Neural progenitor cell (in vitro differentiated cells): ENCODE results near the gene PUS7L. TPM values are rescaled to one million over a fixed set of nuclear protein-coding genes. Genes with fewer than 3 reads are reported as not detected.

Source experiments
- DNase-seq: peaks from one replicate; pipeline ENCODE4 v3.0.0-alpha.2; 2016; ENCODE audit warnings: low spot score
- H2AFZ ChIP-seq: fragments of 200-600 bp; sonication (generic); replicated peaks from 2 replicates; pipeline ENCODE4 v1.6.1; 2016; ENCODE audit warnings: antibody characterized with exemption
- H3F3A ChIP-seq: fragments of 200-600 bp; sonication (generic); 2 replicates; pipeline ENCODE4 v1.6.1; 2016; ENCODE audit warnings: antibody characterized with exemption, low read depth
- H3K27ac ChIP-seq: fragments of 200-600 bp; sonication (generic); 2 replicates; pipeline ENCODE4 v1.5.1; 2016; ENCODE audit warnings: mild to moderate bottlenecking
- H3K27me3 ChIP-seq: fragments of 200-600 bp; sonication (generic); 2 replicates; pipeline ENCODE4 v1.6.1; 2016; ENCODE audit warnings: mild to moderate bottlenecking, moderate library complexity
- H3K36me3 ChIP-seq: fragments of 200-600 bp; sonication (generic); 2 replicates; pipeline ENCODE4 v1.5.1; 2016
- H3K4me1 ChIP-seq: fragments of 200-600 bp; sonication (generic); 2 replicates; pipeline ENCODE4 v1.6.1; 2016; ENCODE audit warnings: mixed run types
- H3K4me2 ChIP-seq: fragments of 200-600 bp; sonication (generic); 2 replicates; pipeline ENCODE4 v1.6.1; 2016
- H3K4me3 ChIP-seq: fragments of 200-600 bp; sonication (generic); 2 replicates; pipeline ENCODE4 v1.5.1; 2016
- H3K79me2 ChIP-seq: fragments of 200-600 bp; sonication (generic); 2 replicates; pipeline ENCODE4 v1.6.1; 2016; ENCODE audit warnings: low read depth
- H3K9ac ChIP-seq: fragments of 200-600 bp; sonication (generic); 2 replicates; pipeline ENCODE4 v1.6.1; 2016
- H3K9me3 ChIP-seq: fragments of 200-600 bp; sonication (generic); 2 replicates; pipeline ENCODE4 v1.5.1; 2016; ENCODE audit warnings: low read depth
- H4K20me1 ChIP-seq: fragments of 200-600 bp; sonication (generic); 2 replicates; pipeline ENCODE4 v1.6.1; 2016; ENCODE audit warnings: low read depth
- H3K27ac Mint-ChIP-seq: 3 replicates; pipeline ENCODE4 v1.8.0; 2021; ENCODE audit warnings: mixed read lengths
- H3K27me3 Mint-ChIP-seq: 2 replicates; pipeline ENCODE4 v1.8.0; 2022; ENCODE audit warnings: low read depth, mild to moderate bottlenecking, inconsistent platforms, moderate library complexity, mixed read lengths; ENCODE audit not compliant: insufficient read depth
- H3K36me3 Mint-ChIP-seq: 3 replicates; pipeline ENCODE4 v1.8.0; 2021; ENCODE audit warnings: mixed read lengths
- H3K4me1 Mint-ChIP-seq: 3 replicates; pipeline ENCODE4 v1.8.0; 2021; ENCODE audit warnings: mixed read lengths
- H3K4me3 Mint-ChIP-seq: 3 replicates; pipeline ENCODE4 v1.8.0; 2021; ENCODE audit warnings: mild to moderate bottlenecking, moderate library complexity, mixed read lengths
- H3K9me3 Mint-ChIP-seq: 3 replicates; pipeline ENCODE4 v1.8.0; 2020; ENCODE audit warnings: mixed read lengths
- EZH2 ChIP-seq: fragments of 200-600 bp; sonication (generic); IDR thresholded peaks from 2 replicates; pipeline ENCODE4 v1.6.1; 2017; ENCODE audit warnings: antibody characterized with exemption, mild to moderate bottlenecking, moderate library complexity
- EZH2phosphoT487 ChIP-seq: fragments of 200-600 bp; sonication (generic); IDR thresholded peaks from 2 replicates; pipeline ENCODE4 v1.6.1; 2017; ENCODE audit warnings: antibody characterized with exemption
- total RNA-seq: library from RNA; depleted of rRNA; stranded (reverse); fragments of >200 nt; gene quantifications from 2 replicates; pipeline ENCODE4 v1.2.3, GENCODE V29; 2015; ENCODE audit warnings: low replicate concordance
- TF ChIP-seq, protein P1 (sequence below): fragments of 200-600 bp; sonication (generic); IDR thresholded peaks from 2 replicates; pipeline ENCODE4 v1.5.1; 2017; ENCODE audit warnings: antibody characterized with exemption, mild to moderate bottlenecking

PUS7L gene
- total RNA-seq, 1 donor from 2014 or later = 42.6 TPM

DNA sequence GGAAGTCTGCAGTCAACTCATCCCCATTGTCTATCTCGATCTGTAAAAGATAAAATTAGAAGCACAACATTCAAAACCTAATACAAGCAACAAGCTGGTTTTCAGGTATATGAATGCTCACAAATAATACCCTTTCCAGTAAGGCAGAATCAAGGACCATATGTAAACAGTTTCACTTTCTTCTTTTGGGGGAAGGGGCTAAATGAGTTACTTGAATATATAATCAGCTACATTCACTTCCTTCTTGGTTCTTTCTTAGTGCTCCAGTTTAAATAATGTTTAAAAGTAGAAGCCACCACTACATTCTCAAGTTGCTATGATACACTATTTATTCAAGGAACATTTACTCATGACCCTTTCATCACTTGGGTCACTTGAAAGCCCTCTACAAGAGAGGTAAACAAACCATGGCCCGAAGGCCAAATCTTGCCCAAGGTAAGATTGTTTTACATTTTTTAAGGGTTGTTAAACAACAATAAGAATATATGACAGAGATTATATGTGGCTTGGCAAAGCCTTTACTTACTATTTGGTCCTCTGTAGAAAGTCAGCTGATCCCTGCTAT, 37.2 kb upstream of the PUS7L start:
- DNase-seq = no peak
- no peak overlapping the region for H3K9ac ChIP-seq
- H2AFZ ChIP-seq = no peak overlapping the region
- no peaks in the 10 kb centered on the region for H3K9me3 Mint-ChIP-seq
- H3F3A ChIP-seq = no peaks in the 10 kb centered on the region
- H4K20me1 ChIP-seq = no peaks in the 10 kb centered on the region
- no peak overlapping the region for H3K4me2 ChIP-seq
- peaks cover 20% of the 10 kb centered on the region for H3K36me3 Mint-ChIP-seq
- H3K4me1 Mint-ChIP-seq = no peaks in the 10 kb centered on the region
- no peak overlapping the region for H3K27ac ChIP-seq
- no peaks in the 10 kb centered on the region for H3K4me1 ChIP-seq
- no peak overlapping the region for H3K27ac Mint-ChIP-seq
- no peak overlapping the region for H3K4me3 ChIP-seq
- peaks cover 43% of the 10 kb centered on the region for H3K36me3 ChIP-seq
- TF ChIP-seq EZH2 (no peak), EZH2phosphoT487 (no peak)
- TF ChIP-seq, protein P1, sequence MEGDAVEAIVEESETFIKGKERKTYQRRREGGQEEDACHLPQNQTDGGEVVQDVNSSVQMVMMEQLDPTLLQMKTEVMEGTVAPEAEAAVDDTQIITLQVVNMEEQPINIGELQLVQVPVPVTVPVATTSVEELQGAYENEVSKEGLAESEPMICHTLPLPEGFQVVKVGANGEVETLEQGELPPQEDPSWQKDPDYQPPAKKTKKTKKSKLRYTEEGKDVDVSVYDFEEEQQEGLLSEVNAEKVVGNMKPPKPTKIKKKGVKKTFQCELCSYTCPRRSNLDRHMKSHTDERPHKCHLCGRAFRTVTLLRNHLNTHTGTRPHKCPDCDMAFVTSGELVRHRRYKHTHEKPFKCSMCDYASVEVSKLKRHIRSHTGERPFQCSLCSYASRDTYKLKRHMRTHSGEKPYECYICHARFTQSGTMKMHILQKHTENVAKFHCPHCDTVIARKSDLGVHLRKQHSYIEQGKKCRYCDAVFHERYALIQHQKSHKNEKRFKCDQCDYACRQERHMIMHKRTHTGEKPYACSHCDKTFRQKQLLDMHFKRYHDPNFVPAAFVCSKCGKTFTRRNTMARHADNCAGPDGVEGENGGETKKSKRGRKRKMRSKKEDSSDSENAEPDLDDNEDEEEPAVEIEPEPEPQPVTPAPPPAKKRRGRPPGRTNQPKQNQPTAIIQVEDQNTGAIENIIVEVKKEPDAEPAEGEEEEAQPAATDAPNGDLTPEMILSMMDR = no peak
- H3K9me3 ChIP-seq = no peaks in the 10 kb centered on the region
- H3K27me3 Mint-ChIP-seq = peaks cover 2% of the 10 kb centered on the region
- no peaks in the 10 kb centered on the region for H3K79me2 ChIP-seq
- H3K27me3 ChIP-seq = no peaks in the 10 kb centered on the region
- H3K4me3 Mint-ChIP-seq = no peak overlapping the region

DNA sequence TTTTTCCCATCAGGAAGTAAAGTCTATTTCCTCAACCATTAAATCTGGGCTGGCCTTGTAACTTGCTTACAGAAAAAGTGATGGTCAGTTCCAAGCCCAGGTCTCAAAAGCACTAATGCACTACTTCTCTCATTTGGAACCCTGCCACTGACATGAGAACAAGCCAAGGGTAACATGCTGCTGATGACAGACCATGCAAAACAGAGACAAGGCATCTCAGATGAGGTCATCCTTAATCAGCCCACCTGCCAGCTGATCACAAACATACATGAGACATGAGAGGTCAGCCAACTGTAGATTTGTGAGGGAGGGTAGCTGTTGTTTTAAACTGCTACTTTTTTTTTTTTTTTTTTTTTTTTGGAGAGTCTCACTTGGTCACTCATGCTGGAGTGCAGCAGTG, 31.4 kb upstream of the PUS7L start:
- H3K27me3 Mint-ChIP-seq = peaks cover 3% of the 10 kb centered on the region
- no peaks in the 10 kb centered on the region for H3K9me3 Mint-ChIP-seq
- no peaks in the 10 kb centered on the region for H3K27me3 ChIP-seq
- no peak overlapping the region for H3K27ac ChIP-seq
- H3F3A ChIP-seq = no peaks in the 10 kb centered on the region
- no peak overlapping the region for H2AFZ ChIP-seq
- no peaks in the 10 kb centered on the region for H3K4me1 Mint-ChIP-seq
- DNase-seq = no peak
- no peak overlapping the region for H3K9ac ChIP-seq
- TF ChIP-seq EZH2 = no peak
- no peak for TF ChIP-seq EZH2phosphoT487
- TF ChIP-seq, protein P1 = no peak
- H4K20me1 ChIP-seq = no peaks in the 10 kb centered on the region
- H3K4me2 ChIP-seq = no peak overlapping the region
- no peak overlapping the region for H3K4me3 ChIP-seq
- H3K27ac Mint-ChIP-seq = no peak overlapping the region
- H3K4me1 ChIP-seq = no peaks in the 10 kb centered on the region
- no peaks in the 10 kb centered on the region for H3K9me3 ChIP-seq
- peaks cover 4% of the 10 kb centered on the region for H3K36me3 Mint-ChIP-seq
- no peak overlapping the region for H3K4me3 Mint-ChIP-seq
- H3K79me2 ChIP-seq = no peaks in the 10 kb centered on the region
- peaks cover 4% of the 10 kb centered on the region for H3K36me3 ChIP-seq

DNA sequence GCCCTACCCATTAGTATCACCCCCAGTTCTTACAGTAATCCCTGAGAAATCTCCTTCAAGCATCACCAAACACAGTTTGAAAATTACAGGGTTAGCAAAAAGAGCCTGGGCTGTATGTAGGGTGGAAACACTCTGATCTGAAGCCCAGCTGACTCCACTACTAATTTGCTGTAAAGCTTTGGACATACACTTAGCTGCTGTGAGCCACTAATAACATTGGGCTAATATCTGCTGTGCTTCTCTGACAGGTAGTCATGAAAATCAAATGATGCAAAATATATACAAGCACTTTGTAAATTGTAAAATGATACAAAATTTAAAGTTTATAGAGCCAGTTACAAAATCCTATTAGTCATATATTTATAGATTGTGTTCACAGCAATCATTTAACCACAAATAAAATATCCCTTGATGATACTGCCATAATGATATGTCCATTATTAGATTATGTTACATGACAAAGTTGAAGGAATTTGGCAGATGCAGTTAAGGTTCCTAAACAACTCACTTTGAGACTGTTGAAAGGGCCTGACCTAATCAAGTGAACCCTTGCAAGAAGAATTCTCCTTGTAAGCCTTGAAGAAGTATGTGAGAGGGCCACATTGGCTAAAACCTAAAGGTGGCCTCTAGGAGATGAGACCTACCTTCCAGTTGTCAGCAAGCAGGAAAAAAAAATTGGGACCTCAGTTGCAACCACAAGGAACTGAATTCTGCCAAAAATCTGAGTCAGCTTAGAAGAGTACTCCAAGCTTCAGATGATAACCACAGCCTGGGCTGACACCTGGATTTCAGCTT, 28.5 kb upstream of the PUS7L start:
- Mint-ChIP-seq H3K27ac (no peak overlapping the region), H3K36me3 (peaks cover under 1% of the 10 kb centered on the region), H3K9me3 (no peaks in the 10 kb centered on the region), H3K27me3 (peaks cover 3% of the 10 kb centered on the region), H3K4me1 (no peaks in the 10 kb centered on the region), H3K4me3 (no peak overlapping the region)
- H4K20me1 ChIP-seq = no peaks in the 10 kb centered on the region
- no peaks in the 10 kb centered on the region for H3K27me3 ChIP-seq
- H3K4me3 ChIP-seq = no peak overlapping the region
- H3K79me2 ChIP-seq = no peaks in the 10 kb centered on the region
- H3K27ac ChIP-seq = no peak overlapping the region
- no peaks in the 10 kb centered on the region for H3K9me3 ChIP-seq
- DNase-seq = no peak
- no peaks in the 10 kb centered on the region for H3K4me1 ChIP-seq
- no peaks in the 10 kb centered on the region for H3K36me3 ChIP-seq
- no peak overlapping the region for H2AFZ ChIP-seq
- TF ChIP-seq, protein P1 = no peak
- TF ChIP-seq EZH2 (no peak), EZH2phosphoT487 (no peak)
- no peak overlapping the region for H3K4me2 ChIP-seq
- no peak overlapping the region for H3K9ac ChIP-seq
- no peaks in the 10 kb centered on the region for H3F3A ChIP-seq
